GM21526 (cell line): ENCODE measurements around the gene ELAVL1.
"Not testable (repeated sequence)": the region's sequence is repeated elsewhere in the genome, so short reads cannot be mapped to it uniquely, and the experiment has no call there.

Source experiments
- ATAC-seq: cut with Tn5 transposase; IDR thresholded peaks from one replicate; pipeline ENCODE4 v1.9.1; 2021; ENCODE audit warnings: moderate library complexity; ENCODE audit not compliant: unreplicated experiment, low FRiP score

Gene ELAVL1

GRCh38 chr19:7971553-7972520 lies 33.6 kb downstream of the ELAVL1 start:
- ATAC-seq = no peak

- no peak for ATAC-seq
These were observed 34.6 kb downstream of the ELAVL1 start for GRCh38 chr19:7970716-7971448.

- ATAC-seq = no peak
These were observed 35.9 kb downstream of the ELAVL1 start for GRCh38 chr19:7969555-7969939.

- no peak for ATAC-seq
These were observed 36.5 kb downstream of the ELAVL1 start for GRCh38 chr19:7968796-7969554.

- no peak for ATAC-seq
These were observed 37.2 kb downstream of the ELAVL1 start for GRCh38 chr19:7968008-7968795.

GRCh38 chr19:7965921-7966665 lies 39.3 kb downstream of the ELAVL1 start:
- no peak for ATAC-seq

- ATAC-seq = no peak
These were observed 40.1 kb downstream of the ELAVL1 start for GRCh38 chr19:7965259-7965841.

GRCh38 chr19:7963566-7963965 lies 41.9 kb downstream of the ELAVL1 start:
- no peak for ATAC-seq

- no peak for ATAC-seq
These were observed 42.7 kb downstream of the ELAVL1 start for GRCh38 chr19:7962644-7963268.

GRCh38 chr19:7961920-7962626 lies 43.4 kb downstream of the ELAVL1 start:
- ATAC-seq = no peak

GRCh38 chr19:7961082-7961481 lies 44.4 kb downstream of the ELAVL1 start:
- ATAC-seq = not testable (repeated sequence)

- ATAC-seq = no peak
These were observed 46.2 kb downstream of the ELAVL1 start for GRCh38 chr19:7959211-7959610.

- no peak for ATAC-seq
These were observed 49.7 kb downstream of the ELAVL1 start for GRCh38 chr19:7955696-7956095.

GRCh38 chr19:7953576-7953975 lies 51.9 kb downstream of the ELAVL1 start:
- ATAC-seq = no peak

- no peak for ATAC-seq
These were observed 52.4 kb downstream of the ELAVL1 start for GRCh38 chr19:7953060-7953459.

- no peak for ATAC-seq
These were observed 57.5 kb downstream of the ELAVL1 start for GRCh38 chr19:7947939-7948338.

GRCh38 chr19:7944177-7944761 lies 61.2 kb downstream of the ELAVL1 start:
- ATAC-seq = peak; percentile 27
